Neural crest cell (in vitro differentiated cells): ENCODE data around the gene GAL3ST3. TPM values are rescaled to one million over a fixed set of nuclear protein-coding genes. Genes with fewer than 3 reads are reported as not detected.

Source experiments
- DNase-seq: peaks from one replicate; pipeline ENCODE4 v3.0.0; 2021; ENCODE audit warnings: low read depth, mixed read lengths, low spot score
- H3K27ac Mint-ChIP-seq: one replicate; pipeline ENCODE4 v1.8.0; 2021; ENCODE audit warnings: mild to moderate bottlenecking, mixed read lengths; ENCODE audit not compliant: unreplicated experiment
- H3K27me3 Mint-ChIP-seq: 2 replicates; pipeline ENCODE4 v1.8.0; 2021; ENCODE audit warnings: low read depth, mild to moderate bottlenecking, mixed read lengths
- H3K36me3 Mint-ChIP-seq: 2 replicates; pipeline ENCODE4 v1.8.0; 2021; ENCODE audit warnings: low read depth, mild to moderate bottlenecking, mixed read lengths
- H3K4me1 Mint-ChIP-seq: 2 replicates; pipeline ENCODE4 v1.8.0; 2021; ENCODE audit warnings: mixed read lengths
- H3K4me3 Mint-ChIP-seq: one replicate; pipeline ENCODE4 v1.8.0; 2021; ENCODE audit warnings: mild to moderate bottlenecking, mixed read lengths
- H3K9me3 Mint-ChIP-seq: 2 replicates; pipeline ENCODE4 v1.8.0; 2021; ENCODE audit warnings: mixed read lengths
- CTCF ChIP-seq: fragments of 200-600 bp; sonication (generic); conservative IDR thresholded peaks from 2 replicates; pipeline ENCODE4 v1.5.0; 2021; ENCODE audit warnings: antibody characterized with exemption, mild to moderate bottlenecking
- total RNA-seq: library from RNA; stranded (reverse); gene quantifications from 2 replicates; pipeline ENCODE4 v1.2.1, GENCODE V29; 2021

GAL3ST3 gene
- total RNA-seq, 1 donor from 2014 or later, result 8.7 TPM

GRCh38 chr11:66047541-66048365, 1.2 kb downstream of the GAL3ST3 start:
- Mint-ChIP-seq H3K9me3 (no peaks in the 10 kb centered on the region), H3K4me1 (peaks cover 44% of the 10 kb centered on the region), H3K36me3 (peaks cover 5% of the 10 kb centered on the region), H3K27me3 (no peaks in the 10 kb centered on the region), H3K27ac (no peak overlapping the region), H3K4me3 (peak overlapping the region; percentile 64)
- no peak for TF ChIP-seq CTCF
- no peak for DNase-seq

GRCh38 chr11:66046901-66047300, 2.1 kb downstream of the GAL3ST3 start:
- Mint-ChIP-seq H3K4me1 (peaks cover 36% of the 10 kb centered on the region), H3K27me3 (no peaks in the 10 kb centered on the region), H3K27ac (no peak overlapping the region), H3K4me3 (no peak overlapping the region), H3K36me3 (no peaks in the 10 kb centered on the region), H3K9me3 (no peaks in the 10 kb centered on the region)
- no peak for TF ChIP-seq CTCF
- DNase-seq, result no peak

GRCh38 chr11:66045177-66045639, 3.8 kb downstream of the GAL3ST3 start:
- Mint-ChIP-seq H3K4me3 (peak overlapping the region; percentile 68), H3K4me1 (peaks cover 25% of the 10 kb centered on the region), H3K9me3 (no peaks in the 10 kb centered on the region), H3K27ac (no peak overlapping the region), H3K27me3 (no peaks in the 10 kb centered on the region), H3K36me3 (no peaks in the 10 kb centered on the region)
- peak; percentile 92 for DNase-seq
- TF ChIP-seq CTCF, result peak; percentile 97

GRCh38 chr11:66044757-66045156, 4.2 kb downstream of the GAL3ST3 start:
- no peak for DNase-seq
- Mint-ChIP-seq H3K4me1 (peaks cover 25% of the 10 kb centered on the region), H3K27me3 (no peaks in the 10 kb centered on the region), H3K27ac (peak overlapping the region; percentile 40), H3K36me3 (no peaks in the 10 kb centered on the region), H3K4me3 (peak overlapping the region; percentile 68), H3K9me3 (no peaks in the 10 kb centered on the region)
- TF ChIP-seq CTCF, result no peak

- Mint-ChIP-seq H3K27me3 (no peaks in the 10 kb centered on the region), H3K27ac (no peak overlapping the region), H3K4me3 (no peak overlapping the region), H3K36me3 (no peaks in the 10 kb centered on the region), H3K9me3 (no peaks in the 10 kb centered on the region), H3K4me1 (peaks cover 15% of the 10 kb centered on the region)
- no peak for DNase-seq
- TF ChIP-seq CTCF, result no peak
Observed at GRCh38 chr11:66042996-66043906, 5.7 kb downstream of the GAL3ST3 start.
